ENCODE data around the gene RPAP3.

RPAP3 gene, protein sequence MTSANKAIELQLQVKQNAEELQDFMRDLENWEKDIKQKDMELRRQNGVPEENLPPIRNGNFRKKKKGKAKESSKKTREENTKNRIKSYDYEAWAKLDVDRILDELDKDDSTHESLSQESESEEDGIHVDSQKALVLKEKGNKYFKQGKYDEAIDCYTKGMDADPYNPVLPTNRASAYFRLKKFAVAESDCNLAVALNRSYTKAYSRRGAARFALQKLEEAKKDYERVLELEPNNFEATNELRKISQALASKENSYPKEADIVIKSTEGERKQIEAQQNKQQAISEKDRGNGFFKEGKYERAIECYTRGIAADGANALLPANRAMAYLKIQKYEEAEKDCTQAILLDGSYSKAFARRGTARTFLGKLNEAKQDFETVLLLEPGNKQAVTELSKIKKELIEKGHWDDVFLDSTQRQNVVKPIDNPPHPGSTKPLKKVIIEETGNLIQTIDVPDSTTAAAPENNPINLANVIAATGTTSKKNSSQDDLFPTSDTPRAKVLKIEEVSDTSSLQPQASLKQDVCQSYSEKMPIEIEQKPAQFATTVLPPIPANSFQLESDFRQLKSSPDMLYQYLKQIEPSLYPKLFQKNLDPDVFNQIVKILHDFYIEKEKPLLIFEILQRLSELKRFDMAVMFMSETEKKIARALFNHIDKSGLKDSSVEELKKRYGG

GRCh38 chr12:47705566-47706425 lies at the start of gene RPAP3:
RPAP3 (minus strand) TSS chr12:47706030; CDS start chr12:47702840, 3,190 bp downstream.
- peak; percentile 97 for DNase-seq (ENCODE audit: low spot score)

DNA sequence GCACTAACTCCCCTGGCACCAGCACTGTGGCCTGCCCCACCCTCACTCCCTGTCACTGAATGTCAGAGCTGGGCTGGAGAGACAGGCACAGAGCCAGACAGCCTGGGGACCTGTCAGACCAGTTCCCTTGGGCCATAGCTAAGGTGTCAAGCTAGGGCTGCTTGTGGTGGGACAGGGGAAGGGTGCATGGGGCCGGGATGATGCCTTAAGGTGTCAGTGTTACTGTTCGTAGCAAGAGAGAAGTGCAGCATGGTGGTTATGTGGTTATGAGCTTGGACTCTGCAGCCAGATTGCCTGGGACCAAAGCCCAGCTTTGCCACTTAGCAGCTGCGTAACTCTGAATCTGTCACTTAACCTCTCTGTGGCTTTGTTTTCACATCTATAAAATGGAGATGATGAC lies 49.1 kb upstream of the RPAP3 start:
- DNase-seq (ENCODE audit: low spot score), result no peak

DNA sequence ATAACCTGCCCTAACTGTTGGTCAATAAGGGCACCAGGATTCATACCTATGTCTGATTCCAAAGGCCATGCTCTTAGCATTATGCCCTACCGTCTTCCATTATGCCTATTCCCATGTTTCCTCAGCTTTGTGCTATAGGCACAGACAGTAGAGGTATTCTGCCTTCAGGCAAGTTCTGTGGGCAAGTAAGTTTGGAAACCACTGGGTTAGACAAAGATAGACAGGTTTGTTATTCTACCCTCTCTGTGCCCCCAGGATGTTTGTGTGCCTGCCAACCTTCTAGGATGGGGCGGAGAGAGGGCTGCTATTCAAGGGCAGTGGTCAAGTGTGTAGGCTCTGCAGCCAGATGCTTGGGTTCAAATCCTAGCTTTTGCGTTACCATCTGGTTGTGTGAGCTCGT lies 48.3 kb upstream of the RPAP3 start:
- DNase-seq (ENCODE audit: low spot score), result no peak

DNA sequence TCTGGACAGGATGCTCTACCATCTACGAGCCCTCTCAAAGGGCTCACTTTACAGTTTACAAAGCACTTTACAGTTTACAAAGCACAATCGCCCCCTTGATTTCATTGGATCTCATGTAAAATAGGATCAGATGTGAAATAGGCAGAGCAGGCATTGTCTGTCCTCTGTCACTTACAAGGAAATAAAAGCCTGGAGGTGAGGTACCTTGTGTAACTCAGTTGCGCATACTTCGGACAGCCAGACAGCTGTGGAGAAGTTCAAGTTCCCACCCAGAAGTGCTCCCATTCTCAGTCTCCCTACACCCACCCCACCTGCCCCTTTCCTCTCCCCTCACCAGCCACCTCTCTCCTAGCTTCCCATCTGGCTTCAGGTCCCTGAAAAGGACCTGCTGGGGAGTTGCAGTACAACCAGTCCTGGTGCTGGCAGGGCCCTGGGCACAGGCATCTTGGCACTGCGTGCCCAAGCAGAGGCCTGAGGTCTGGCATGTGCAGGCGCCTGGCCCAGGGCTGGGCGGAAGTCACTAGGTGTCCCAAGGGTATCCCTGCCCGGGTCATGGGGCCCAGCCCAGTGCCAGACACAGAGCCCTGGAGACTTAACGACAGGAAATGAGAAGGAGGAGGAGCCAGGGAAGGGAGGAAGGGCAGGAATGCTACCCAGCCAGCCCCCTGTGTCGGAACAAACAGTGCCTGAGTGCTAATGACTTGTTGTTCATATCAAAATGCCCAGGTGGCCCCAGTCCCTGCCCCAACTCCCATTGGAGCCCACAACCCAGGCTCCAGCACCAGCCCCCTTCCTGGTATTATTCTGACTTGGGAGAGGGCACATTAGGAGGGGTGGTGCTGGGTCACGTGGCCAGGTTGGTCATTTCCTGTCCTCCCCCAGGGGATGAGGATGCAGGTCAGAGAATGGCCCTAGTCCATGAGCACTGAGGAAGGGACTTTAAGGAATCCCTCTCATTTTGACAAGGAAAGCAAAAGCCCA lies 47.5 kb upstream of the RPAP3 start:
- DNase-seq (ENCODE audit: low spot score), result no peak

GRCh38 chr12:47752552-47752951 lies 46.7 kb upstream of the RPAP3 start:
- DNase-seq (ENCODE audit: low spot score), result peak; percentile 79

DNA sequence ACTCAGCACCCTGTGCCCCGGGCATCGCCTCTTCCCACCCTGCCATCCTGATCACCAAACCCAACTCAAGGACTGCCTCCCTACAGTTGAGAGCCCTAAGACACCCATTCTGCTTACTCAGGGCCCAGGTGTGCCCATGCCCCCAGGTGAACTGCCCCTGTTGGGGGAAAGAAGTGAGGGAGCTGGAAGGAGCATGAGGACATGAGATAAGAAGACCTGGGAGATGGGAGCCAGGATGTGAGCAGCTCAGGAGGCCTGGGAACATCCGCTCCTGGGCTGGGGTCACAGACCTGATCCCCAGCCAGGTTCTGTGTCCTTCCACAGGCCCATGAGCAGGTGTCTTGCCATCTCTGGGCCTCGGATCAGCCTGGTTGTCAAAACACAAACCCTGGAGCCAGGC lies 46.3 kb upstream of the RPAP3 start:
- no peak for DNase-seq (ENCODE audit: low spot score)

DNA sequence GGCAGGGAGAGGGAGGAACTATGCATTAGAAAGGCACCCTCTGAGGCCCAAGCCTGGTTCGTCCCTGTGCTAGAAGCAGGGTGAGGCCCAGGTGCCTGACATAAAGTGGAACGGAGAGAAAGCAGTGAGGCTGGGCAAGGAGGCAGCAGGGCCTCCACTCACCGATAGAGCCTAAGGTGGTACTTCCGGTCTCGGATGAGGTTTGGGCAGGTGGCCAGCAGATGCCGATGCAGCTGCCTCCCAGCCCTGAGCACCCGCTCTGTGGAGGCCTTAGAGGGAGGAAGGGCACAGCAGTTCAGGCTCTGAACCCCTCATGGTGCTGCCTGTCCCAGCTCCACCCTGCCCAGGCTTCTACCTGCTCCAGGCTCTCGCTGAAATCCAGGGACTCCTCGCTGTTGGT lies 45.7 kb upstream of the RPAP3 start:
- no peak for DNase-seq (ENCODE audit: low spot score)

- no peak for DNase-seq (ENCODE audit: low spot score)
Measured at GRCh38 chr12:47750916-47751470, 45.2 kb upstream of the RPAP3 start.

- no peak for DNase-seq (ENCODE audit: low spot score)
Measured at GRCh38 chr12:47750229-47750798, 44.5 kb upstream of the RPAP3 start.

GRCh38 chr12:47748899-47749298 lies 43.1 kb upstream of the RPAP3 start:
- DNase-seq (ENCODE audit: low spot score), result no peak

DNA sequence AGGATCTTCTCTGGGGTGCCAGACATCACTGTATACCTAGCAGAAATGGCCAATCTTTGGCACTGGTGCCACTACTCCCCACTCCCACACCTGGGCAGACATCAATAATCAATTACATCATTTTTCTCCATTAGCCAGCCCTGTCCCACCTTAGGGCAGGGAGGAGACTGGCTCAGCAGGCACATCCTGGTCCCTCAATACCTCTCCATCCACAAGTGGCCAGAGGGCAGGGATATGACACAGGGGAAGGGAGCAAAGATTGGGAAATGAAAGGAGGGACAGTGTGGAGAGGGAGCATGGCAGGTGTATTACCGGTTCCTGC lies 42.6 kb upstream of the RPAP3 start:
- DNase-seq (ENCODE audit: low spot score), result no peak

DNA sequence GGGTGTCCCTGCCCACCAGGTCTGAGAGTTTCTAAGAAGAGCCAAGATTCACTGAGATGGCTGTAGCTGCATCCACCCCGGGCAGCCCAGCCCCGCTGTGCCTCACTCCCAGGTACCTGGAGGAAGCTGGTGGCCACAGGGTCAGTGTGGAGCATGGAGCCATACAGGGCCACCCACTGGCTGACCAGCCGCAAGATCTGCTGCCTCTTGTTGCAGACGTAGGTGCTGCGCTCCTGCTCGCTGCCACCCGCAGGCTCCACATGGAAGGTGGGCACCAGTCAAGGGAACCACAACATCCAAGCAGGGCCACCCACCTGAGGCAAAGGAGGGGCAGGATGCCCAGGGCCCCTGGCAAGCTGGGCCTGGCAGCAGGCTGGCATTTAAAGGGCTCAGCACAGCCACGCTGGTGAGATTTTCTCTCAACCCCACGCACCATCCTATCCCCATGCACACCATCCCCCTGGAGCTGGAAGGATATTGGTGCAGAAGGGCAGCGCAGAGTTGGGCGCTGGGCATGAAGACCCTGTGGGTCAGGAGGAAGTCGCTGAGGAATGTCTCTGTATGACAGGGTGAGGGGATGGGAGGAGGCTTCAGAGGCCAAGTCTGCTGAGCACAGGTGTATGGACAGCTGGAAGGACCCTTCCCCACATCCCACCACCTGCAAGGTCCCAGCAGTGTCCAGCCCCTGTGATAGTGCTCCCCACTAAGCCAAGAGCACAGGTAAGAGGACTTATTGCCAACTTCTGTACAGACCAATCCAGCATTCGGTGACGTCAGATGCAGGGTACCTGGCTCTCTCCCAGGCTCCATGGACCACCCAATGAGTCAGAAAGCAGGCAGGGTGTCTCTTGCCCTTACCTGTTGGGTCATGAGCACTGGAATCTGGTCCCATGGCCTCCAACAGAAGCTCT lies 42.0 kb upstream of the RPAP3 start:
- DNase-seq (ENCODE audit: low spot score), result no peak

DNA sequence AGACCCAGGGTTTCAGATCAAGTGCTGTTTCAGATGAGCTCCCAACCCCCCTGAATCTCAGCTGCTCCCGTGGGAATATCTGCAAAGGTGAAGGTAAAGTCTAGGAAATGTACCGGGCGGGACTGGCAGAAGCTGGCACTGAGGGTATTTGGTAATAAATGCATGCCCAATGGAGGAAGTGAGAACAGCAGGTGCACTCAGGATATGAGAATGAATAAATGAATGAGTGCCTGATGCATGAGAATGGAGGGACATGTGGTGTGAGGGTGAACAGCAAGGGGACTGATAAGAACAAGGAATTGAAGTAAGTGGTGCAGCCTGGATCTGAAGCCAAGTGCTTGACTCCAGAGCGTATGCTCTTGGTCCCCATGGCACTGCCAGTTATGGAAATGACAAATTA lies 41.3 kb upstream of the RPAP3 start:
- no peak for DNase-seq (ENCODE audit: low spot score)

GRCh38 chr12:47746523-47746922 lies 40.7 kb upstream of the RPAP3 start:
- DNase-seq (ENCODE audit: low spot score), result no peak

GRCh38 chr12:47746073-47746472 lies 40.2 kb upstream of the RPAP3 start:
- no peak for DNase-seq (ENCODE audit: low spot score)

GRCh38 chr12:47745485-47746041 lies 39.7 kb upstream of the RPAP3 start:
- no peak for DNase-seq (ENCODE audit: low spot score)

DNA sequence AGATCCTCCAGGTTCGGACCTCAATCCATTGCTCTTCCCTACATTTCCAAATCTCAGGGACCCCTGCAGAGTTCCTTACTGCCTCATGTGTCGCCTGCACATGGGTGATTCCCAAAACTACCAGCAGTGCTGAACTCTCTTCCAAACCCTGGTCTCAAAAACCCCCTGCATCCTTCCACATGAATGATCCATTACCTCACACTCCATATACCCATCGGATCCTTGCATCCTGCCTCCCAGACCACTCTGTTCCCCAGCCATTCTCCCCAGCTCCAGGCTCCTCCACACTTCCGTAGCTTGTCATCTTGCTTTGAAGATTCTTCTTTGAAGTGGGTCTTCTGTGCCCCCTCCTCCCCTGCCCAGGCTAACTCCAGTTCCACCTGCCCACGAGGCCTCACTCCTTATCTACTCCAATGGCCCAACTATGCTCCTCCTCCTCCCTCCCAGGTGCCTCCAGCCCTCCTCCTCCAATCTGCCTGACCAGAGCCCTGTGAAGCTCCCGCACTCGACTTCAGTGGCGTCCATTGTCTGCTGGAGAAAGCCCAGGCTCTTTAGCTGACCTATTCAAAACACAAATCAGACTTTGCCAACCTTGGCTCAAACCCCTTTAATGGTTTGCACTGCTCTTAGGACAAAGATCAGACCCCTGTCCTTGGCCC lies 39.1 kb upstream of the RPAP3 start:
- DNase-seq (ENCODE audit: low spot score), result no peak

GRCh38 chr12:47744005-47744651 lies 38.3 kb upstream of the RPAP3 start:
- DNase-seq (ENCODE audit: low spot score), result no peak
